NT2/D1 (cell line): ENCODE results near the gene BTAF1.

ENCODE experiments used
- DNase-seq: peaks from one replicate; pipeline ENCODE4 v3.0.0-alpha.2; 2011; ENCODE audit warnings: low read depth, low spot score
- H3K27me3 ChIP-seq: 2 replicates; pipeline ENCODE4 v1.6.0; 2011; ENCODE audit warnings: mild to moderate bottlenecking; ENCODE audit not compliant: insufficient read length, insufficient read depth
- H3K36me3 ChIP-seq: 2 replicates; pipeline ENCODE4 v1.6.1; 2011; ENCODE audit warnings: mild to moderate bottlenecking, low read length, mixed read lengths; ENCODE audit not compliant: insufficient read depth, insufficient read length
- H3K4me1 ChIP-seq: 2 replicates; pipeline ENCODE4 v1.5.1; 2011; ENCODE audit not compliant: insufficient read depth, insufficient read length
- H3K4me3 ChIP-seq: 2 replicates; pipeline ENCODE4 v1.5.1; 2011; ENCODE audit warnings: low read depth; ENCODE audit not compliant: insufficient read length
- H3K9ac ChIP-seq: 2 replicates; pipeline ENCODE4 v1.6.0; 2011; ENCODE audit warnings: low read depth; ENCODE audit not compliant: insufficient read length
- H3K9me3 ChIP-seq: 2 replicates; pipeline ENCODE4 v1.5.1; 2011; ENCODE audit warnings: mild to moderate bottlenecking, low read length; ENCODE audit not compliant: insufficient read depth
- SUZ12 ChIP-seq: IDR thresholded peaks from 2 replicates; pipeline ENCODE4 v1.6.1; 2011; ENCODE audit not compliant: insufficient read length, insufficient read depth; ENCODE audit errors: extremely low read depth
- YY1 ChIP-seq: IDR thresholded peaks from 2 replicates; pipeline ENCODE4 v1.6.1; 2011; ENCODE audit not compliant: insufficient read length, insufficient read depth
- ZNF274 ChIP-seq: IDR thresholded peaks from 2 replicates; pipeline ENCODE4 v1.6.1; 2011; ENCODE audit warnings: mild to moderate bottlenecking, low read depth, low read length

The BTAF1 gene

GRCh38 chr10:91923371-91924211 lies at the start of gene BTAF1:
Gene BTAF1 (plus strand): TSS chr10:91923770. CDS start chr10:91924077, 307 bp downstream.
- H3K9ac ChIP-seq: peak within 1 kb of the TSS; percentile 97
- H3K36me3 ChIP-seq: peaks cover 12% of the 10 kb centered on the region
- peaks cover 6% of the 10 kb centered on the region for H3K9me3 ChIP-seq
- peak within 1 kb of the TSS; percentile 89 for H3K4me3 ChIP-seq
- no peak for TF ChIP-seq YY1
- TF ChIP-seq SUZ12: no peak
- no peaks in the 10 kb centered on the region for H3K4me1 ChIP-seq
- DNase-seq: peak; percentile 85
- H3K27me3 ChIP-seq: no peaks in the 10 kb centered on the region

DNA sequence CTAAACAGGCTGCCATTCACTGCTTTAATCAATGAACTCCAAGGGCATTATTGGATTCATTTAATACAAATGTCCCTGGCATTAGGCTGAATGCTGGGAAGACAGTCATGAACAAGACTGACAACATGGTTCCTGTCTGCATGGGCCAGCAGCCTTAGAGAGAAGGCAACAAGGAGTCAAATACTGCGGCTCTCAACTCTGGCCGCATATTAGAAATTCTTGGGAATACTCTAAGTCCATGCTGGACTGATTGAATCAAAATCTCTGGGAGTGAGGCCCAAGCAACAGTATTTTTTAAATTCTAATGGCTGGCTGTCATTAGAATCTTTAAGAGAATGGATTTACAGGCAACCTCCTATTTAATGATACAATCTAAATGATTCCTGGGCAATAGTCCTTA lies 48.4 kb upstream of the BTAF1 start:
- Histone ChIP-seq H3K4me1 (no peaks in the 10 kb centered on the region), H3K36me3 (no peaks in the 10 kb centered on the region), H3K9ac (no peak overlapping the region), H3K4me3 (no peak overlapping the region), H3K9me3 (no peaks in the 10 kb centered on the region), H3K27me3 (no peaks in the 10 kb centered on the region)
- DNase-seq: no peak
- TF ChIP-seq SUZ12 (no peak), ZNF274 (no peak), YY1 (no peak)

GRCh38 chr10:91875779-91876178 lies 47.8 kb upstream of the BTAF1 start:
- Histone ChIP-seq H3K4me3 (no peak overlapping the region), H3K9me3 (0 out of 2 replicates have a peak, but pooled peaks cover 1% of the 10 kb centered on the region), H3K9ac (no peak overlapping the region), H3K27me3 (no peaks in the 10 kb centered on the region), H3K4me1 (no peaks in the 10 kb centered on the region), H3K36me3 (no peaks in the 10 kb centered on the region)
- TF ChIP-seq SUZ12 (no peak), YY1 (no peak), ZNF274 (no peak)
- DNase-seq: no peak

DNA sequence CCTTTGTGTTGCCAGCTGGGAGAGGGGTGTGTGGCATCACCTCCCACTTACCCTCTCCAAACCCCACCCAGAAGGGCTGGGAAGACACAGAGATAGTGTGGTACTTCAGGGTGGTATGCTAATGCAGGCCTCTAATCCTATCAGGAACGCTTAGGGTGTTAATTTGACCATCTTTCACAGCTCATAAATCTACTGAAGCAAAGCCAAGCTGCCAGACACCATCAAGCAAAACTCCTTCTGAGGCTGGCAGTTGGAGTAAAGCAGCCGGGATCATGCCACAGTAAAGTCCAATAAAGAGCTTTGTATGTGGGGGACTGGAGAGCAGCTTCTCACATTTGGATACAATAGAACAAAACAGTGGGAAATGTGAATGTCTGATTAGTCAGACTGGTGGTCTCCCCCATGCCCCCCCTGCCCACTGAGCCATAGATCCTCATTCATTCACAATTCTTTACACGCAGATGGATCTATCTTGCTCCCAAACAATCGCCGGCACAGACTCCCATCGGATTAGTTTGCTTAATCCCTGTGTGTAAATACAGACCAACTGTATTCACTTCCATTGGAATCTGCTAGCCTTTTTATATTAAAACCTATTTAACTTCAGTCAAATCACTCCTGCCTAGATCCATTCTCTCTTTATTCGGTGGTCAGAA lies 43.9 kb upstream of the BTAF1 start:
- DNase-seq: no peak

DNA sequence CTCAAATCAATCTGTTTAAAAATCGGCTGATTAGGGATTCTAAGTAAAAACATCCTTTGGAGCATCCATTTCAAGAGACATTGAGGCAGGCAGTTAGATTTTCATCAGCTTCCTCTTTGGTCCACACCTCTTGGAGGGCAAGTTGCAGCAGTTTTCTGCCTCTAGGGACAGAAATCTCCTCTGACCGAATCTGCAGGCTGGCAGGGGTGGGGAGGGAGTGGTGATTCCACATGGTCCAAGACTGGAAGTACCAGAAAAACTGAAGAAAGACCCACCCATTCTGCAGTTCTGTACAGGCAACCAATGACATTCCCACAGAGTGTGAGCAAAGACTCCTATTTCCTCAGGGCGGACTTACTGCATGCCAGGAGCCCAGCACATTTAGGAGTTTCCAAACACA lies 43.3 kb upstream of the BTAF1 start:
- no peak overlapping the region for H3K4me3 ChIP-seq
- no peak overlapping the region for H3K9ac ChIP-seq
- H3K9me3 ChIP-seq: peaks cover 12% of the 10 kb centered on the region; the same call in 1 of the 2 replicates
- DNase-seq: no peak
- no peak for TF ChIP-seq YY1
- no peaks in the 10 kb centered on the region for H3K27me3 ChIP-seq
- no peaks in the 10 kb centered on the region for H3K36me3 ChIP-seq
- peaks cover 5% of the 10 kb centered on the region for H3K4me1 ChIP-seq

More for the DNA sequence above, 43.9 kb upstream of the BTAF1 start:
- Histone ChIP-seq H3K9me3 (peaks cover 12% of the 10 kb centered on the region; the same call in 1 of the 2 replicates), H3K9ac (peak overlapping the region; percentile 50), H3K4me1 (no peaks in the 10 kb centered on the region), H3K36me3 (no peaks in the 10 kb centered on the region), H3K27me3 (no peaks in the 10 kb centered on the region), H3K4me3 (no peak overlapping the region)
- TF ChIP-seq ZNF274: no peak
- no peak for TF ChIP-seq SUZ12
- TF ChIP-seq YY1: no peak

DNA sequence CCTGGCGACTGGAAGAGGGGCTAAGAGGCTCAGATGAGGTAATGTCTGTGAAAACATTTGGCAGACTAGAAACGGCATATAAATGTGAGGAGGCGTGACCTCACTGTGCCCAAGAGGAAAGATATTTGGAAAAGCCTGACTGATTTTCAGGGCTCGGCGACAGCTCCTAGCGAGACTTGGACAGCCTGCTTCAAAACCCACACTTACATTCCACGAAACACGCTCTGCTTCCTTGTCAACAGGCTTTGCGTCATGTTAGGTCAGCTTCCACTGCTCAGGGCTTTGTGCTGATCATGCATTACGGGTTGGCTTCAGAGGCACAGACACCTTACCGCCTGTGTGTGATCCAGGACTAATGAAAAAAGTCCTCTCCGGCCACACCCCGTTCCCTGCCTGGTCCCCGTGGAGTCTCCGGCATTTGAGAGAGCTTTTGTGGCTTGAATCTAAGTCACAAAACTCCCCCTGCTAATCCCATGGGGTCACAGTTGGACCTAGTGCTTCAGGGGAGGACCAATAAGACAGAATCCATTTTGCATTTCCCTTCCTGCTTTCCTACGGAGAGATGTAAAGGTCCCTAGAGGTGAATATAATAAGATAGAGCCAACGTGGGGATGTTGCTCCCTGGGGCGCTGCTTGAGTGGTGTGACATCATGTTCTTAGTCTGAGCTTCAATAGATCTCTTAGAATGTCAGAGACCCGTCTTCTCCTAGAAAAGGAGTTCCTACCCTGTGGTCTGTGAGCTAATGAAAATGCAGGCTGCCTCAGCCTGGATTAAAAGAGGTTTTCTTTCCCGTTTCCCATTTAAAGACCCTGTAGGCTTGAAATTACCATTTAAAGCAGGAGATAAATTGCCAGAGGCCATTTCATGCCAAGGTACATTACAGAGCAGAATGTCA lies 39.8 kb upstream of the BTAF1 start:
- Histone ChIP-seq H3K9ac (peak overlapping the region; percentile 80), H3K36me3 (no peaks in the 10 kb centered on the region), H3K4me1 (peaks cover 6% of the 10 kb centered on the region), H3K9me3 (peaks cover 12% of the 10 kb centered on the region; the same call in 1 of the 2 replicates), H3K4me3 (peak overlapping the region; percentile 33), H3K27me3 (no peaks in the 10 kb centered on the region)
- no peak for TF ChIP-seq YY1
- no peak for TF ChIP-seq ZNF274
- TF ChIP-seq SUZ12: no peak
- DNase-seq: no peak
